Neural cell (in vitro differentiated cells): Measurements from ENCODE around the gene FAM20C.

Source experiments
- EP300 ChIP-seq: fragments of 450-650 bp; conservative IDR thresholded peaks from 2 replicates; pipeline ENCODE4 v1.6.1; 2014; ENCODE audit warnings: antibody characterized with exemption, mild to moderate bottlenecking, moderate library complexity; ENCODE audit not compliant: poor library complexity, severe bottlenecking
- EZH2 ChIP-seq: fragments of 200-600, 300-800 bp; shearing (Covaris generic), sonication (generic); IDR thresholded peaks from 2 replicates; pipeline ENCODE4 v1.6.1; 2014; ENCODE audit warnings: antibody characterized with exemption, low read length, borderline replicate concordance, mild to moderate bottlenecking; ENCODE audit not compliant: insufficient read depth, poor library complexity, severe bottlenecking
- MXI1 ChIP-seq: fragments of 450-650 bp; conservative IDR thresholded peaks from 2 replicates; pipeline ENCODE4 v1.6.1; 2014; ENCODE audit warnings: antibody characterized with exemption, mild to moderate bottlenecking; ENCODE audit not compliant: poor library complexity, severe bottlenecking
- POLR2AphosphoS5 ChIP-seq: IDR thresholded peaks from 2 replicates; pipeline ENCODE4 v1.6.1; 2012
- RAD21 ChIP-seq: fragments of 450-650 bp; conservative IDR thresholded peaks from 2 replicates; pipeline ENCODE4 v1.6.1; 2014; ENCODE audit warnings: antibody characterized with exemption, mild to moderate bottlenecking, moderate library complexity
- REST ChIP-seq: IDR thresholded peaks from 2 replicates; pipeline ENCODE4 v1.6.1; 2012; ENCODE audit warnings: borderline replicate concordance
- TAF1 ChIP-seq: IDR thresholded peaks from 2 replicates; pipeline ENCODE4 v1.6.1; 2012; ENCODE audit warnings: low read depth
- TF ChIP-seq, protein P1 (sequence below): fragments of 450-650 bp; IDR thresholded peaks from 2 replicates; pipeline ENCODE4 v1.5.1; 2014; ENCODE audit warnings: antibody characterized with exemption, mild to moderate bottlenecking, moderate library complexity; ENCODE audit not compliant: poor library complexity, severe bottlenecking

- TF ChIP-seq, protein P1, sequence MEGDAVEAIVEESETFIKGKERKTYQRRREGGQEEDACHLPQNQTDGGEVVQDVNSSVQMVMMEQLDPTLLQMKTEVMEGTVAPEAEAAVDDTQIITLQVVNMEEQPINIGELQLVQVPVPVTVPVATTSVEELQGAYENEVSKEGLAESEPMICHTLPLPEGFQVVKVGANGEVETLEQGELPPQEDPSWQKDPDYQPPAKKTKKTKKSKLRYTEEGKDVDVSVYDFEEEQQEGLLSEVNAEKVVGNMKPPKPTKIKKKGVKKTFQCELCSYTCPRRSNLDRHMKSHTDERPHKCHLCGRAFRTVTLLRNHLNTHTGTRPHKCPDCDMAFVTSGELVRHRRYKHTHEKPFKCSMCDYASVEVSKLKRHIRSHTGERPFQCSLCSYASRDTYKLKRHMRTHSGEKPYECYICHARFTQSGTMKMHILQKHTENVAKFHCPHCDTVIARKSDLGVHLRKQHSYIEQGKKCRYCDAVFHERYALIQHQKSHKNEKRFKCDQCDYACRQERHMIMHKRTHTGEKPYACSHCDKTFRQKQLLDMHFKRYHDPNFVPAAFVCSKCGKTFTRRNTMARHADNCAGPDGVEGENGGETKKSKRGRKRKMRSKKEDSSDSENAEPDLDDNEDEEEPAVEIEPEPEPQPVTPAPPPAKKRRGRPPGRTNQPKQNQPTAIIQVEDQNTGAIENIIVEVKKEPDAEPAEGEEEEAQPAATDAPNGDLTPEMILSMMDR: no peak
- TF ChIP-seq TAF1: no peak
- TF ChIP-seq EZH2: no peak
- TF ChIP-seq EP300: no peak
- TF ChIP-seq REST: no peak
- no peak for TF ChIP-seq RAD21
- no peak for TF ChIP-seq POLR2AphosphoS5
- TF ChIP-seq MXI1: no peak
Measured at GRCh38 chr7:251446-252175, 59.2 kb downstream of the FAM20C start.
